Stimulated activated naive CD8-positive, alpha-beta T cell treated with anti-CD3 and anti-CD28 coated beads, Interleukin-15, Interleukin-2, amounts not matched to agents 100 U/mL and 50 U/mL, for 24 hours (primary cell): ENCODE results near the gene GTF3C5.
"Not testable (repeated sequence)": the region's sequence is repeated elsewhere in the genome, so short reads cannot be mapped to it uniquely, and the experiment has no call there.

Source experiments
- ATAC-seq: fragments of 150-1000 bp; cut with Tn5 transposase; one replicate; pipeline ENCODE4 v1.10.0; 2021
- DNase-seq: peaks from one replicate; pipeline ENCODE4 v3.0.0; 2021

The GTF3C5 gene

DNA sequence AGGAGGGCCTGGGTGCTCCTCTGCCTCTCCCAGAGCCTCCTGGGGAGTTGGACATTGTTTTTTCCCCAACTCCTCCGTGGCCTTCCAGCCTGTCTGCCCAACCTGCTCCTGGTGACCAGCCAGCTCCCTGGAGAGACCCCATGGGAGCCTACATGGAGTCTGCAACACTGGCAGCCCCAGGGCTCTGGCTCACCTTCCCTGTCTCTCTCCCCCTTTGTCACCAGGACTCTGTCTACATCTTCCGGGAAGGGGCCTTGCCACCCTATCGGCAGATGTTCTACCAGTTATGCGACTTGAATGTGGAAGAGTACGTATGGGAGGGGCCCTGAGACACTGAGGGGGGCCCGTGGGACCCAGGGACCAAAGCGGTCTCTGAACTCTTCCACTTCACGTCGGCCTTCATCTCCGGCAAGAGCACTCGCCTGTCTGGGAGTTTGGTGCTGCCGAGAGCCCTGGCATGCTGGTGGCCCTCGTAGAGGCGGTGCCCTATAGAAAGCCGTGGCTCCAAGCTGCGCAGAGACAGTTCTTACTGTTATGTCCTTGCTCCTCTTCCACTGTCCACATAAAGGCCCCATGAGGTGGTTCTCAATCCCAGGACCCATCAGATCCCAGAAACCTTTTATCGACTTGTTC, 25.1 kb downstream of the GTF3C5 start:
- no peak for ATAC-seq
- DNase-seq, result no peak

DNA sequence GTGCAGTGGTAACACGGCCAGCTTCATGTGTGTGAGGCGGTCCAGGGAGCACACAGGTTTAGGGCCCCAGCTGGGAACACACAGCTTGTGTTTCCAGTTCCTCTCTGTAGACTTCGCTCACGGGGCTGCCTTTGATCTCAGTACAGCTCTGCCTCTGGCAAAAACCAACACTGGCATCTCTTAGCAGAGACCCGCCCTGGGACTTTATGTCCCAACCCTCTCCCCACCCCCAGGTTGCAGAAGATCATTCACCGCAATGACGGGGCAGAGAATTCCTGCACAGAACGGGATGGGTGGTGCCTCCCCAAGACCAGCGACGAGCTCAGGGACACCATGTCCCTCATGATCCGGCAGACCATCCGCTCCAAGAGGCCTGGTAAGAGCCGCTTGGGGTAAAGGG, 25.7 kb downstream of the GTF3C5 start:
- DNase-seq, result no peak

DNA sequence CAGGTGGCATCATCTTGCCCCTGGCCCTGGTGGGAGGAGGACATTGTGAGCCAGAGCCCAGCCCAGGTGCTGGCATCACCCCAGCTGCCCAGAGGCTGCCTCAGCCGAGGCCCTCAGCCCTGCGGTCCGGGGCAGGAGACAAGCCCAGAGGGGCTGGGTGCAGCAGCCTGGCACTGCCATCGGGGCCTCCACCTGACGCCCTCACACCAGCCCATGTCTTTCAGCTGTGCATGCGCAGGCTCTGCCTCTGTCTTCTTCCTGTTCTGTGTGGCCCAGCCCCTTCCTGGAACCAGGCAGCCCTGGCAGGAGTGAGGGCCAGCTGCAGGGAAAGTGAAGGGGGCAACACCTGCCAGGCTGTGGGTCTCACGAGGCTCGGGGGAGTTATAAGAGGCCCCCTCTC, 26.2 kb downstream of the GTF3C5 start:
- DNase-seq, result peak; percentile 18
- no peak for ATAC-seq

More for the DNA sequence above, 25.7 kb downstream of the GTF3C5 start:
- no peak for ATAC-seq

DNA sequence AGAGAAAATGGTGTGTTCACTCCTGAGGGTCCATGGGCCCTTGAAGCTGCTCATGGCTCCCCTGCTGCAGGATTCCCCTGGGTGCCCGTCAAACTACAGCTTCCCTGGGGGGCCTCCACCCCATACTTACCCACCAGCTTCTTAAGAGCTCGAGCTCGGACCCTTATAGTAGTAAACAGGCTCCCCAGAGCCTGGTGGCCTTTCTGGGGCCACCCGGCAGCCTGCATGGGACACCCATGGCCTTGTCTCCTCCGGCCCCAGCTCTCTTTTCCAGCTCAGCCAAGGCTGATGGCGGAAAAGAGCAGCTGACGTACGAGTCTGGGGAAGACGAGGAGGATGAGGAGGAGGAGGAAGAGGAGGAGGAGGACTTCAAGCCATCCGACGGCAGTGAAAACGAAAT, 26.8 kb downstream of the GTF3C5 start:
- no peak for DNase-seq
- no peak for ATAC-seq

DNA sequence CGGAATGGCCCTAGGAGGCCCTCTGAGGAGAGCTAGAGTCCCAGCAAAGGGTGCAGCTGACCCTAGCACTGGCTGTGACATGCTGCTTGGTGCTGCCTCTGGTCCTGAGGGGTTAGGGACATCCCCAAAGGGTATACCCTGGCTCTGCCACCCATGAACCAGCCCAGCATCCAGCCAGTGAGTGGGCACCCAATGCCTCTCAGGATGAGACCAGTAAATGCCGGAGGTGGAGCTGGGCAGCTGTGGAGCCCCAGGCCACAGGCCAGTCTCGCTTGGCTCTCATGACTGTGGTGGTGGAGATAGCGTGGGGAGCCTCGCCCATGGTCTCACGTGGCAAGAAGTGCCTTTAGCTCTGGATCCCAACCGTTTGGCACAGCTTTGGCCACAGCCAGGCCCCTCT, 27.3 kb downstream of the GTF3C5 start:
- ATAC-seq, result no peak
- DNase-seq, result no peak

DNA sequence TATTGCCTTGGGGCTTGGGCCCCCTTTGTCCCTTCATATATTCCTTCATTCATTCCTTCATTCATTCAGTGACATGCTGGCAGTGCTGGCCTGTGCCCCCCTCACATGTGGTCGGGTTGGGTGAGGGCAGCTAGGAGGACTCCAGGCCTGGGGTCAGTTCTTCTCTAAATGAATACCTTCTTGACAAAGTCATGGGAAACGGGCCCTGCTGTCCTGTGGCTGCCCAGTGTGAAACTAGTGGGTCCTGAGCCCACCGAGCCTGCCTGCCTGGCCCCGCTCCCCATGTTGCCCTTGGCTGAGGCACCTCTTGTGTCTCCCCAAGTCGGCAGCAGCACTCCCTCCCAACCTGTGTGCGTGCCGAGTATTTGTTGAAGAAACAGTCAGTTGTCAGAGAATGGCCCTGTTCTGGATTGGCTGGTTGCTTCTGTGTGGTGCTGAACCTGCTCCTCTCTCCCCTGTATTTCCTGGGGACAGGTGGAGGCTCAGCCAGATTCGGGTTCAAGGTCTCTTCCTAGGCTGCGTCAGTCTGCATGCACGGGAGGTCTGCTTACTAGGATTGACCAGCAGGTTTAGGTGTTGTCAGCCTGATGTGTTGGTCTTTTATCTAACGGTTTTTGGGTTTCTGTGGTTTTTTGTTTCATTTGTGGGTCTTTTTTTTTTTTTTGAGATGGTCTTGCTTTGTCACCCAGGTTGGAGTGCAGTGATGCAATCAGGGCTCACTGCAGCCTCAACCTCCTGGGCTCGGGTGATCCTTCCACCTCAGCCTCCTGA, 27.9 kb downstream of the GTF3C5 start:
- ATAC-seq, result no peak
- DNase-seq, result no peak

DNA sequence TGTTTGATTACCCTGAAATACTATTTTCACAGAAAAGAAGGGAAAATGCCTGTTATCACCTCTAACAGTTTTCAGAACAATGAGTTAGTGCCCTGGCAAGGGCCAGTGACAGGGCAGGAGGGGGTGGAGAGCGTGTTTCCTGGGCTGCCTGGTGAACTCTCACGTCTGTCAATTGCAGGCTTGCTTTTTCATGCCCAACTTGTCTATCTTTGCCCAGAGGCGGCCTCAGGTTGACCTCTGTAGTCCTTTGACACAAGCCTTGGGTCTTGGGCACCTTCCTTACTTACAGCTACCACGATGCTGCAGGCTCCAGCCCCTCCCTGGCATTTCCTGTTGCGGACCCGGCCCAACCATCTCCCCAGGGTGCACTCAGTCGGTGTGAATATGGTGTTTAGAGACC, 28.8 kb downstream of the GTF3C5 start:
- DNase-seq, result peak; percentile 11
- no peak for ATAC-seq

DNA sequence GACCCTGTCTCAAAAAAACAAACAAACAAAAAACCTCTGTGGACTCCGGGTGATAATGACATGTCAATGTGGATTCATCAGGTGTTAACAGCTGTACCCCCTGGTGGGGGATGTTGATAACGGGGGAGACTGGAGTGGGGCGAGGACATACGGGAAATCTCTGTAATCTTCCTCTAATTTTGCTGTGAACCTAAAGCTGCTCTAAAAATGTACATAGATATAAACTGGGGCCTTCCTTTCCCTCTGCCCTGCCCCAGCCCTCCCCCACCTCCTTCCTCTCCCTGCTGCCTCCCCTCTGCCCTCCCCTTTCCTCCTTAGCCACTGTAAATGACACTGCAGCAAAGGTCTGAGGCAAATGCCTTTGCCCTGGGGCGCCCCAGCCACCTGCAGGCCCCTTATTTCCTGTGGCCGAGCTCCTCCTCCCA, 29.6 kb downstream of the GTF3C5 start:
- DNase-seq, result no peak
- ATAC-seq, result peak; percentile 24

DNA sequence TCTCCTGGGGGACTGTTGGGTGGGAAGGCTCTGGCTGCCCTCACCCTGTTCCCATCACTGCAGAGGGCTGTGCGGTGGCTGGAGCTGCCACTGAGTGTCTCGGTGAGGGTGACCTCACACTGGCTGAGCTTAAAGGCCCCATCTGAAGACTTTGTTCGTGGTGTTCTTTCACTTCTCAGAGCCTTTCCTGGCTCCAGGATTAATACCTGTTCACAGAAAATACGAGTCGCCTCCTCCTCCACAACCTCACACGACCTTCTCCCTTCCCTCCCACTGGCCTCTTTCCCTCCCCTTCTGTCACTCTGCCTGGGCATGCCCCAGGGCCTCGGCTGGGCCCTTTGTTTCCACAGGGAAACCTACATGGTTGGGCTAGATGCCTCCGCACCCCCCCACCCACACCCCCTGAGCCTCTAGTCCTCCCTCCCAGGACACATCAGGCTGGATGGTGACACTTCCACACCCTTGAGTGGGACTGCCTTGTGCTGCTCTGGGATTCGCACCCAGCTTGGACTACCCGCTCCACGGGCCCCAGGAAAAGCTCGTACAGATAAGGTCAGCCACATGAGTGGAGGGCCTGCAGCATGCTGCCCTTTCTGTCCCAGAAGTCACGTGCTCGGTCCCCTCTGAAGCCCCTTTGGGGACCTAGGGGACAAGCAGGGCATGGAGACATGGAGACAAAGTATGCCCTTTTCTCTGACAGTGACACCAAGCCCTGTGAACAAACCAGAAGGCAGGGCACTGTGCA, 30.4 kb downstream of the GTF3C5 start:
- ATAC-seq, result peak; percentile 82
- DNase-seq, result peak; percentile 32

DNA sequence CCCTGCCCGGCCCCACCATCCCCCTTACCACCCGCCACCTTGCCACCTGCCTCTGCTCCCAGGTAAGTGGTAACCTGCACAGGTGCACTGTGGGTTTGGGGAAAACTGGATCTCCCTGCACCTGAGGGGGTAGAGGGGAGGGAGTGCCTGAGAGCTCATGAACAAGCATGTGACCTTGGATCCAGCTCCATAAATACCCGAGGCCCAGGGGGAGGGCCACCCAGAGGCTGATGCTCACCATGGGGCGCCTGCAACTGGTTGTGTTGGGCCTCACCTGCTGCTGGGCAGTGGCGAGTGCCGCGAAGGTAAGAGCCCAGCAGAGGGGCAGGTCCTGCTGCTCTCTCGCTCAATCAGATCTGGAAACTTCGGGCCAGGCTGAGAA, 31.0 kb downstream of the GTF3C5 start, which contains the start of gene CEL:
Gene CEL, plus strand, starts transcription at position 218 of the 382 bp plus-strand sequence. Its CDS starts 22 bp downstream, at position 240.
- not testable (repeated sequence) for ATAC-seq, DNase-seq

DNA sequence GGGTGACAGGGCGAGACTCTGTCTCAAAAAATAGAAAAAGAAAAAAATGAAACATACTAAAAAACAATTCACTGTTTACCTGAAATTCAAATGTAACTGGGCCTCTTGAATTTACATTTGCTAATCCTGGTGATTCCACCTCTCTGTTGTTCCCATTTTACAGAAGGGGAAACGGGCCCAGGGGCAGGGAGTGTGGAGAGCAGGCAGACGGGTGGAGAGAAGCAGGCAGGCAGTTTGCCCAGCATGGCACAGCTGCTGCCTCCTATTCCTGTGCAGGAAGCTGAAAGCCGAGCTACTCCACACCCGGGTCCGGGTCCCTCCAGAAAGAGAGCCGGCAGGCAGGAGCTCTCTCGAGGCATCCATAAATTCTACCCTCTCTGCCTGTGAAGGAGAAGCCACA, 31.8 kb downstream of the GTF3C5 start:
- DNase-seq, ATAC-seq: not testable (repeated sequence)

DNA sequence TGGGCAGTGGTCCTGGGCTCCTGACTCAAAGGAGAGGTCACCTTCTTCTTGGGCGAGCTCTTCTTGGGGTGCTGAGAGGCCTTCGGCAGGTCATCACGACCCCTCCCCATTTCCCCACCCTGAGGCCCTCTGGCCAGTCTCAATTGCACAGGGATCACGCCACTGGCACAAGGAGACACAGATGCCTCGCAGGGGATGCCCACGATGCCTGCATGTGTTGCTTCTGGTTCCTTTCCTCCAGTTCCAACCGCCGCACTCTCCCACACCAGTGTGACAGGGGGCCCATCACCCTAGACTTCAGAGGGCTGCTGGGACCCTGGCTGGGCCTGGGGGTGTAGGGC, 32.3 kb downstream of the GTF3C5 start:
- no peak for DNase-seq
- ATAC-seq, result no peak

DNA sequence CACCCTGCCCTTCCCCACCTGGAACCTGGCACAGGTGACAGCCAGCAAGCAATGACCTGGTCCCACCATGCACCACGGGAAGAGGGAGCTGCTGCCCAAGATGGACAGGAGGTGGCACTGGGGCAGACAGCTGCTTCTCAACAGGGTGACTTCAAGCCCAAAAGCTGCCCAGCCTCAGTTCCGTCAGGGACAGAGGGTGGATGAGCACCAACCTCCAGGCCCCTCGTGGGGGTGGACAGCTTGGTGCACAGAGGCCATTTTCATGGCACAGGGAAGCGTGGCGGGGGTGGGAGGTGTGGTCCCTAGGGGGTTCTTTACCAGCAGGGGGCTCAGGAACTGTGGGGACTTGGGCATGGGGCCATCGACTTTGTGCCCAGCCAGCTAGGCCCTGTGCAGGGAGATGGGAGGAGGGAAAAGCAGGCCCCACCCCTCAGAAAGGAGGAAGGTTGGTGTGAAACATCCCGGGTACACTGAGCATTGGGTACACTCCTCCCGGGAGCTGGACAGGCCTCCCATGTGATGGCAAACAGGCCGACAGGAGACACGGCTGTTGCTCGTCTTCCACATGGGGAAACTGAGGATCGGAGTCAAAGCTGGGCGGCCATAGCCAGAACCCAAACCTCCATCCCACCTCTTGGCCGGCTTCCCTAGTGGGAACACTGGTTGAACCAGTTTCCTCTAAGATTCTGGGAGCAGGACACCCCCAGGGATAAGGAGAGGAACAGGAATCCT, 32.9 kb downstream of the GTF3C5 start:
- DNase-seq (no peak), ATAC-seq (no peak)

DNA sequence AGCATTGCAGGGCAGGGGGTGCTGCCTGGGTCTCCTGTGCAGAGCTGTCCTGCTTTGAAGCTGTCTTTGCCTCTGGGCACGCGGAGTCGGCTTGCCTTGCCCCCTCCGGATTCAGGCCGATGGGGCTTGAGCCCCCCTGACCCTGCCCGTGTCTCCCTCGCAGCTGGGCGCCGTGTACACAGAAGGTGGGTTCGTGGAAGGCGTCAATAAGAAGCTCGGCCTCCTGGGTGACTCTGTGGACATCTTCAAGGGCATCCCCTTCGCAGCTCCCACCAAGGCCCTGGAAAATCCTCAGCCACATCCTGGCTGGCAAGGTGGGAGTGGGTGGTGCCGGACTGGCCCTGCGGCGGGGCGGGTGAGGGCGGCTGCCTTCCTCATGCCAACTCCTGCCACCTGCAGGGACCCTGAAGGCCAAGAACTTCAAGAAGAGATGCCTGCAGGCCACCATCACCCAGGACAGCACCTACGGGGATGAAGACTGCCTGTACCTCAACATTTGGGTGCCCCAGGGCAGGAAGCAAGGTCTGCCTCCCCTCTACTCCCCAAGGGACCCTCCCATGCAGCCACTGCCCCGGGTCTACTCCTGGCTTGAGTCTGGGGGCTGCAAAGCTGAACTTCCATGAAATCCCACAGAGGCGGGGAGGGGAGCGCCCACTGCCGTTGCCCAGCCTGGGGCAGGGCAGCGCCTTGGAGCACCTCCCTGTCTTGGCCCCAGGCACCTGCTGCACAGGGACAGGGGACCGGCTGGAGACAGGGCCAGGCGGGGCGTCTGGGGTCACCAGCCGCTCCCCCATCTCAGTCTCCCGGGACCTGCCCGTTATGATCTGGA, 33.7 kb downstream of the GTF3C5 start:
- DNase-seq (no peak), ATAC-seq (no peak)

DNA sequence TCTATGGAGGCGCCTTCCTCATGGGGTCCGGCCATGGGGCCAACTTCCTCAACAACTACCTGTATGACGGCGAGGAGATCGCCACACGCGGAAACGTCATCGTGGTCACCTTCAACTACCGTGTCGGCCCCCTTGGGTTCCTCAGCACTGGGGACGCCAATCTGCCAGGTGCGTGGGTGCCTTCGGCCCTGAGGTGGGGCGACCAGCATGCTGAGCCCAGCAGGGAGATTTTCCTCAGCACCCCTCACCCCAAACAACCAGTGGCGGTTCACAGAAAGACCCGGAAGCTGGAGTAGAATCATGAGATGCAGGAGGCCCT, 34.2 kb downstream of the GTF3C5 start:
- no peak for ATAC-seq
- no peak for DNase-seq

DNA sequence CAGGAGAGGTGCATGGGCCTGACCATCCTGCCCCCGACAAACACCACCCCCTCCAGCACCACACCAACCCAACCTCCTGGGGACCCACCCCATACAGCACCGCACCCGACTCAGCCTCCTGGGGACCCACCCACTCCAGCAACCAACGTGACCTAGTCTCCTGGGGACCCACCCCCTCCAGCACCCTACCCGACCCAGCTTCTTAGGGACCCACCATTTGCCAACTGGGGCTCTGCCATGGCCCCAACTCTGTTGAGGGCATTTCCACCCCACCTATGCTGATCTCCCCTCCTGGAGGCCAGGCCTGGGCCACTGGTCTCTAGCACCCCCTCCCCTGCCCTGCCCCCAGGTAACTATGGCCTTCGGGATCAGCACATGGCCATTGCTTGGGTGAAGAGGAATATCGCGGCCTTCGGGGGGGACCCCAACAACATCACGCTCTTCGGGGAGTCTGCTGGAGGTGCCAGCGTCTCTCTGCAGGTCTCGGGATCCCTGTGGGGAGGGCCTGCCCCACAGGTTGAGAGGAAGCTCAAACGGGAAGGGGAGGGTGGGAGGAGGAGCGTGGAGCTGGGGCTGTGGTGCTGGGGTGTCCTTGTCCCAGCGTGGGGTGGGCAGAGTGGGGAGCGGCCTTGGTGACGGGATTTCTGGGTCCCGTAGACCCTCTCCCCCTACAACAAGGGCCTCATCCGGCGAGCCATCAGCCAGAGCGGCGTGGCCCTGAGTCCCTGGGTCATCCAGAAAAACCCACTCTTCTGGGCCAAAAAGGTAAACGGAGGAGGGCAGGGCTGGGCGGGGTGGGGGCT, 35.6 kb downstream of the GTF3C5 start:
- DNase-seq (no peak), ATAC-seq (no peak)

DNA sequence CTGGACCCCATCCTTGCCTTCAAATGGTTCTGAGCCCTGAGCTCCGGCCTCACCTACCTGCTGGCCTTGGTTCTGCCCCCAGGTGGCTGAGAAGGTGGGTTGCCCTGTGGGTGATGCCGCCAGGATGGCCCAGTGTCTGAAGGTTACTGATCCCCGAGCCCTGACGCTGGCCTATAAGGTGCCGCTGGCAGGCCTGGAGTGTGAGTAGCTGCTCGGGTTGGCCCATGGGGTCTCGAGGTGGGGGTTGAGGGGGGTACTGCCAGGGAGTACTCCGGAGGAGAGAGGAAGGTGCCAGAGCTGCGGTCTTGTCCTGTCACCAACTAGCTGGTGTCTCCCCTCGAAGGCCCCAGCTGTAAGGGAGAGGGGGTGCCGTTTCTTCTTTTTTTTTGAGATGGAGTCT, 36.2 kb downstream of the GTF3C5 start:
- no peak for DNase-seq
- ATAC-seq, result no peak

DNA sequence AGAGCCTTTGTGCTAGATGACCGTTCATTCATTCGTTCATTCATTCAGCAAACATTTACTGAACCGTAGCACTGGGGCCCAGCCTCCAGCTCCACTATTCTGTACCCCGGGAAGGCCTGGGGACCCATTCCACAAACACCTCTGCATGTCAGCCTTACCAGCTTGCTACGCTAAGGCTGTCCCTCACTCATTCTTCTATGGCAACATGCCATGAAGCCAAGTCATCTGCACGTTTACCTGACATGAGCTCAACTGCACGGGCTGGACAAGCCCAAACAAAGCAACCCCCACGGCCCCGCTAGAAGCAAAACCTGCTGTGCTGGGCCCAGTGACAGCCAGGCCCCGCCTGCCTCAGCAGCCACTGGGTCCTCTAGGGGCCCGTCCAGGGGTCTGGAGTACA, 37.0 kb downstream of the GTF3C5 start:
- ATAC-seq (no peak), DNase-seq (no peak)

DNA sequence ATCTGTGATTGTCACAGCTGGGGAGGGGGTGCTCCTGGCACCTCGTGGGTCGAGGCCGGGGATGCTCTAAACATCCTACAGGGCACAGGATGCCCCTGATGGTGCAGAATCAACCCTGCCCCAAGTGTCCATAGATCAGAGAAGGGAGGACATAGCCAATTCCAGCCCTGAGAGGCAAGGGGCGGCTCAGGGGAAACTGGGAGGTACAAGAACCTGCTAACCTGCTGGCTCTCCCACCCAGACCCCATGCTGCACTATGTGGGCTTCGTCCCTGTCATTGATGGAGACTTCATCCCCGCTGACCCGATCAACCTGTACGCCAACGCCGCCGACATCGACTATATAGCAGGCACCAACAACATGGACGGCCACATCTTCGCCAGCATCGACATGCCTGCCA, 37.6 kb downstream of the GTF3C5 start:
- not testable (repeated sequence) for ATAC-seq, DNase-seq

DNA sequence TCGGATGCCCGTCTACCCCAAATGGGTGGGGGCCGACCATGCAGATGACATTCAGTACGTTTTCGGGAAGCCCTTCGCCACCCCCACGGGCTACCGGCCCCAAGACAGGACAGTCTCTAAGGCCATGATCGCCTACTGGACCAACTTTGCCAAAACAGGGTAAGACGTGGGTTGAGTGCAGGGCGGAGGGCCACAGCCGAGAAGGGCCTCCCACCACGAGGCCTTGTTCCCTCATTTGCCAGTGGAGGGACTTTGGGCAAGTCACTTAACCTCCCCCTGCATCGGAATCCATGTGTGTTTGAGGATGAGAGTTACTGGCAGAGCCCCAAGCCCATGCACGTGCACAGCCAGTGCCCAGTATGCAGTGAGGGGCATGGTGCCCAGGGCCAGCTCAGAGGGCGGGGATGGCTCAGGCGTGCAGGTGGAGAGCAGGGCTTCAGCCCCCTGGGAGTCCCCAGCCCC, 39.7 kb downstream of the GTF3C5 start:
- ATAC-seq, DNase-seq: not testable (repeated sequence)

DNA sequence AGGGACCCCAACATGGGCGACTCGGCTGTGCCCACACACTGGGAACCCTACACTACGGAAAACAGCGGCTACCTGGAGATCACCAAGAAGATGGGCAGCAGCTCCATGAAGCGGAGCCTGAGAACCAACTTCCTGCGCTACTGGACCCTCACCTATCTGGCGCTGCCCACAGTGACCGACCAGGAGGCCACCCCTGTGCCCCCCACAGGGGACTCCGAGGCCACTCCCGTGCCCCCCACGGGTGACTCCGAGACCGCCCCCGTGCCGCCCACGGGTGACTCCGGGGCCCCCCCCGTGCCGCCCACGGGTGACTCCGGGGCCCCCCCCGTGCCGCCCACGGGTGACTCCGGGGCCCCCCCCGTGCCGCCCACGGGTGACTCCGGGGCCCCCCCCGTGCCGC, 40.2 kb downstream of the GTF3C5 start:
- DNase-seq, ATAC-seq: not testable (repeated sequence)
